HG03064 (cell line): ENCODE results near the gene PRDM16.

Experiments used
- ATAC-seq: cut with Tn5 transposase; IDR thresholded peaks from one replicate; pipeline ENCODE4 v1.9.1; 2021; ENCODE audit warnings: low read depth; ENCODE audit not compliant: unreplicated experiment

PRDM16 gene

DNA sequence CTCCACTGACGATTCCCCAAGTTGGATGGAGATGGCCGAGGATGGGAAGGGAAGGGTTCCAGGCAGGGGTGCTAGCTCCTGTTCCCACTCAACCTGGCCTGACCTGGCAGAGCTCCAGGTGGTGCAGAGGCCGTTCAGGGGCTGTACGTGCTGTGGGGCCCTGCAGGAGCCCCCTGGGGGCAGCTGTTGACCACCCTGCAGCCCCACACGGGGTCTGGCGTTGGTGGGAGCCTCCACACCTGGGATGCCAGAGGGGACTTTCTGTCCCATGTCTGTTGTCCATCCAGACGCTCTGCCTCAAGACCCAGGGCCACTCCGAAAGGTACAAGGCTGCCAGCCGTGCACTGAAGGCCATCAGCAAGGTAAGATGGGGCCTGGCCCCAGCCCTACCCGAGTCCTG, 405.4 kb downstream of the PRDM16 start:
- no peak for ATAC-seq

- no peak for ATAC-seq
Measured at GRCh38 chr1:3475839-3476573, 407.0 kb downstream of the PRDM16 start.

GRCh38 chr1:3476666-3477065, 407.7 kb downstream of the PRDM16 start:
- no peak for ATAC-seq

DNA sequence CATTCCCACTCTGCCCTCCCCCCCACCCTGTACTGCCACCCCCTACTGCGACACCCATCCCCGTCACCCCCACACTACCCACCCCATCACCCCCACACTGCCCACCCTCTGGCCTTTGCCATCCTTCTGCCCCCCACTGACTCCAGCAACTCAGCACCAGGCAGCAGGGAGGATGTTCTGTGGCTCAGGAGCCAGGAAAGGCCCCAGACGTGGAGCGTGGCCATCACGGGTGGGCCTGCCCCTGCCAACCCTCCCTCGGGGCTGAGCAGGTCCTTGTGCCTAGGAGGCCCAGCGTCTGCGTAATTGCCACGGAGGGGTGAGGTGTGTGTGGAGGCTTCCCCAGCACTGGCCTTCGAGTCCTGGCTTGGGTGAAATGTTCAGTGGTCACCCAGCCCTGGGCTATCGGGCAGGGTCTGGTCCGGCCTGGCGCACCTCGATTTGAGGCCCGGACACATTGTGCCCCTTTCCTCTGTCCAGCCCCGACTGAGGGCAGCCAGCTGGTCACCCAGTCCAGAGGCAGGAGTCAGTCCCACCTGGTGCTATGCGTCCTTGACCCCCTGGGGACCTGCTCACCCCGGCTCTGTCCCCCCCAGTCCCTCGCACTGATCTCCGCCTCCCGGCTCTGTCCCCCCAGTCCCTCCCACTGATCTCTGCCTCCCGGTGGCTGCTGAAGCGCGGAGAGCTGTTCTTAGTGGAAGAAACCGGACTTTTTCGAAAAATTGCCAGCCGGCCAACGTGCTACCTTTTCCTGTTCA, 408.4 kb downstream of the PRDM16 start:
- no peak for ATAC-seq

- ATAC-seq = no peak
Measured at GRCh38 chr1:3478187-3478586, 409.2 kb downstream of the PRDM16 start.

DNA sequence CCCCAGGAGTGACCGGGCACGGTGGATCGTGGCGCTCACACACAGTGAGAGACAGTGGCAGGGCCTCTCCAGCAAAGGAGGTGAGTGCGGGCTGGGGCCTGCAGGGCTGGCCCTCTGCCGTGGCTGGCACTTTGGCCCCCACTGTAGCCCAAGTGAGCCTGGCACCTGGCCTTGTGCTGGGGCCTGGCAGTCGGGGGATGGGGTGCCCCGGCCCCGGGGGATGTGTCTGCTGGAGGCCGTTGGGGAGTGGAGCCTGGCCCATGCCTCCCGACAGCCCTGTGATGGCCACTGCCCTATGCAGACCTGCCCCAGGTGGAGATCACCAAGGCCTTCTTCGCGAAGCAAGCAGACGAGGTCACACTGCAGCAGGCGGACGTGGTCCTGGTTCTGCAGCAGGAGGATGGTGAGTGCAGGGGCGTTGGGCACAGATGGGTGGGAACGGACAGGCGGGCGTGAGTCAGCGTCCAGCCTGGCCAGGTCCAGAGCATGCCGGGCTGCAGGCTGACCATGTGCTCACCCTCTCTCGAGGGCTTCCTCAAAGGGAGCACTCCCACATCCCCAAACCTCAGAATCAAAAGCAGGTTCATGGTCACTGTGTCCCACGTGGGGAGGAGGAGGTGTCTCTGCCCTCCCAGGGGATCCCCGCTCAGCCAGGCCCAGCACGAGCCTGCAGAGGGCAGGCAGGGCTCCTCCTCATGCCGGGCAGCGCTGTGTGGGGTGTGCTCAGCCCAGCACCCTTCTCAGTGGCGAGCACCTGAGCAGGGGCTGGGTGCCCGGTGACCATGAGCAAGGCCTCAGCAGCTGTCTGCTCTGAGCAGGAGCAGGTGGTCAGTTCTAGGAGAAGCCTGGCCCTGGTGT, 410.7 kb downstream of the PRDM16 start:
- no peak for ATAC-seq

GRCh38 chr1:3480369-3480719, 411.3 kb downstream of the PRDM16 start:
- ATAC-seq = no peak

GRCh38 chr1:3481046-3481445, 412.0 kb downstream of the PRDM16 start:
- no peak for ATAC-seq

- no peak for ATAC-seq
Measured at GRCh38 chr1:3481836-3482375, 412.9 kb downstream of the PRDM16 start.

- ATAC-seq = no peak
Measured at GRCh38 chr1:3482378-3482849, 413.4 kb downstream of the PRDM16 start.

DNA sequence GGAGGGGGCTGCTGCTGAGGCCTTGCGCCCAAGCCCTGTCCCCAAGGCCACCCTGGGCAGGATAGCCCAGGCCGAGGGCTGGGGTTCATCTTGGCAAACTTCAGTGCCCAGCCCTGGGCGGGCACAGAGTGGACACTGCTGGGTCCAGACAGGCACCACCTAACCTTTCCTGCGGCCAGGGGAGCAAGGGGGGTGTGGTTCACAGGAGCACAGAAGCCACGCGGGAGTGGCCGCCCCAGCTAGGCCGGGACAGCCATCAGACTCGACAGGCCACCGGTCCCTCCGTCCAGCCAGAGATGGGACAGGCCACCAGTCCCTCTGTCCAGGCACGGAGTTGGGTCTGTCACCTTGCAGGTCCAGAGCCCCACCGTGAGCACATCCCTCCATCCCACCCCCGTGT, 414.4 kb downstream of the PRDM16 start:
- ATAC-seq = no peak

DNA sequence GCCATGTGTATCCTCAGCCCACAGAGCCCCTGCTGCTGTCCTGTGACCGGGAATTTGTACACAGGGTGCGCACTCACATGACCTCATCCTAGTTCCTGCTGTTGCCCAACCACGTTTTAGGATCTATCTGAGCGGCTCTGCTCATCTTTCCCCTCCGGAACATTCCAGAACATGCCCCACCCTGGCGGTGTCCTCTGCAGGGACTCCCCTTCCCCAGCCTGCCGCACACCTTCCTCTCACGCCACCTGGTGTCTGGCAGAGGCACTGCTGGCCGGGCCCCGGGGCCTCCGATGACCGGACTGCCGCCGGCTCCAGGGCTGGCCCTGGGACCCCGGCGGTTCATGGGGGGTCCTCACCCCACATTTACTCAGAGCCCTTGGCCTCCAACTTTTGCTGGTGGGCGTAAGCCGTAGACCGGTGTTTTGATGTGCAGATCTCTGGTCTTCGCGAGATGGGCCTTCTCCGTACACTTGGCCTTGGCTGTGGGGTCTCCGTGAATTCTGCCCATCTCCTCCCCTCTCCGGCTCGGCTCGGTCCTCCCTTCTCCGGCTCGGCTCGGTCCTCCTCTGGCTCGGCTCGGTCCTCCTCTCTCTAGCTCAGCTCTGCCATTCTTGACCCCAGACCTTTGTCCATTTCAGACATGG, 414.9 kb downstream of the PRDM16 start:
- no peak for ATAC-seq

GRCh38 chr1:3485016-3485415, 416.0 kb downstream of the PRDM16 start:
- ATAC-seq = no peak
